SJSA1 (cell line): Measurements from ENCODE around the gene RAD51B. TPM values are rescaled to one million over a fixed set of nuclear protein-coding genes. Genes with fewer than 3 reads are reported as not detected.

ENCODE experiments used
- DNase-seq, 2 experiments: peaks; one replicate each; pipeline ENCODE4 v3.0.0-alpha.2; 2015 to 2020; ENCODE audit warnings: low spot score in 2 of 2, low read depth in 1 of 2
- H3K27ac ChIP-seq: fragments of 250-450 bp; sonication (Bioruptor Pico); 2 replicates; pipeline ENCODE4 v1.5.1; 2020; ENCODE audit warnings: mild to moderate bottlenecking, moderate library complexity
- H3K27me3 ChIP-seq: fragments of 250-450 bp; sonication (Bioruptor Pico); replicated peaks from 2 replicates; pipeline ENCODE4 v1.5.1; 2020; ENCODE audit warnings: mild to moderate bottlenecking, moderate library complexity
- H3K36me3 ChIP-seq: fragments of 250-450 bp; sonication (Bioruptor Pico); 2 replicates; pipeline ENCODE4 v1.5.1; 2020; ENCODE audit warnings: mild to moderate bottlenecking
- H3K4me1 ChIP-seq: fragments of 250-450 bp; sonication (Bioruptor Pico); replicated peaks from 2 replicates; pipeline ENCODE4 v1.6.1; 2021; ENCODE audit warnings: mild to moderate bottlenecking
- H3K4me3 ChIP-seq: fragments of 250-450 bp; sonication (Bioruptor Pico); 2 replicates; pipeline ENCODE4 v1.5.1; 2020; ENCODE audit warnings: mild to moderate bottlenecking
- H3K9me3 ChIP-seq: fragments of 250-450 bp; sonication (Bioruptor Pico); replicated peaks from 2 replicates; pipeline ENCODE4 v1.5.1; 2020; ENCODE audit warnings: mild to moderate bottlenecking
- total RNA-seq: library from RNA; depleted of rRNA; stranded (reverse); fragments of >200 nt; shearing (Covaris generic); gene quantifications from 2 replicates; pipeline ENCODE4 v1.2.3, GENCODE V29; 2014; rRNA removed

Gene RAD51B
- total RNA-seq, 1 experiment from 2014 or later = 4.7 TPM

DNA sequence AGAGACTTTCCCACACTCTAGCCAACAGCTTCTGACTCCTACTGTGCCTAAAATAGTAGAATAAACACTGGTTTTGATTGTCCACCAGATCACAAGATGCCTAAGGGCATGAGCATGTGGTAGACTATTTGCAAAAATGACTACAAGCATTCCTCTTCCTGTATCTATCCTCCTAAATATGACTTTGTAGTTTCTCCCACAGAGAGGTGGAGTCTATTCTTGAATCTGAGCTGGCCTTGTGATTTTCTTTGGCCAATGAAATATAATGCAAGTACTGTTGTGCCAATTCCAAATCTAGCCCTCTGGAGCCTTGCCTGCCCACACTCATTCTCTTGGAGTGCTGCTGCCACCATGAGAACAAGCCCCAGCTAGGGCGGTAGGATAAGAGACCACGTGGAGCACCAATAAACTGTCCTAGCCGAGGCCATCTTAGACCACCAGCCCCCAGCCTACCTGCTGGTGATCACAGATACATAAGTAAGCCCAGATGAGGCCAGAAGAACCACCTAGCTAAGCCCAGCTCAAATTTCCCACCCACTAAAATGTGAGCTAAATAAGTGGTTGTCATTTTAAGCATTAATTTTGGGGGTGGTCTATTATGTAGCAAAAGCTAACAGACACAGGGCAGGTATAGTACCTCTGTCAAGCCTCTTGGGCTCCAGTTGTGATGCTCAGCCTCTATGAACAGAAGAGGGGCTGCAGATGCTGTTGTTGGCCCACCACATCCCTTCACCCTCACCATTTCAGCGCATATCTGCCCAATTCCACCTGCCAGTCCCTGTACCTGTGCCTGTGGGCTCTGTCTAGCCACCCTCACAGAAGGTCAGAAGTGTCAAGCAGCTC lies 955.4 kb downstream of the RAD51B start:
- Histone ChIP-seq H3K27ac (peak overlapping the region; percentile 58), H3K36me3 (no peaks in the 10 kb centered on the region), H3K9me3 (0 out of 2 replicates have a peak, but pooled peaks cover 5% of the 10 kb centered on the region), H3K4me3 (no peak overlapping the region), H3K27me3 (no peaks in the 10 kb centered on the region), H3K4me1 (peaks cover 30% of the 10 kb centered on the region)
- DNase-seq = peak in 1 of 2 experiments; percentile 53

DNA sequence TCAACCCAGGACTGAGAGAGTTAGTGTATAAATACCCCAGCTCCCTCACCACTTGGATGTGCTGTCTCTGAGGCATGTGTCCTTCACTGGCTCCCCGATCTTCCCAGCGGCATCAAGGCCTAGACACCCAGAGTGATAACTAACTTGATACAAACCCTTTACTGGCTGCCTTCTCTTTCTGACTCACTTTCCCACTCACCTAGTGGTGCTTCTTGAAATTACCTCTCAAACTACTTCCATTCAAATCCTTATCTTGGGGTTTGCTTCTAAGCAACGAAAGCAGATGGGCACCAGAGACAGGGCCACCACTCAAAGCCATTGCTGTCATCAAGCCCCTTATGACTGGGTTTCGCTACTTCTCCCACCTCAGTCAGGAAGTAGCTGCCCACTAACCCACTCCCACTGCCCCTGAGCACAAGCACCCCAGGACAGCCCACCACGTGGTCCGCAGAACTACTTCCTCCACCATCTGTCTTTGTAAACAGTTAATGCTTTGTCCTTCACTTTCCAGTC lies 956.1 kb downstream of the RAD51B start:
- Histone ChIP-seq H3K9me3 (0 out of 2 replicates have a peak, but pooled peaks cover 5% of the 10 kb centered on the region), H3K27ac (no peak overlapping the region), H3K27me3 (no peaks in the 10 kb centered on the region), H3K4me3 (no peak overlapping the region), H3K4me1 (peaks cover 37% of the 10 kb centered on the region), H3K36me3 (no peaks in the 10 kb centered on the region)
- no peak for DNase-seq

DNA sequence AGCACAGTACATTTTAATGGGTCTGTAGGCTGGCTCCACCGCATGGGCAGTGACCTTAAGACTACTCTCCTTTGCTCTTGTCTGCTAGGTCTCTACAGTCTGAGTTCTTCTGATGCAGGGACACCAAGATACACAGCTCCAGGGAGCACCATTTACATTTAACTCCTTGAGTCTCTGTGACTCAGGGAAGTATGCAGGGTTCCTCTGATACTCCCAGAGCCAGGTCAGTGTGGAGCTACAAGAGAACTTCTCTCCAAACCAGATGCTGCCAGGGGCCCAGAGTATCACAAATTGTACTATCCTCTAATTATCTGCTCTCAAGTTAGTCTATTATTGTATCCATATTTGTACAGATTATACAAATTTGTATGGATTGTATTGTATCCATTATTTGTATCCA lies 958.1 kb downstream of the RAD51B start:
- DNase-seq = no peak
- Histone ChIP-seq H3K9me3 (0 out of 2 replicates have a peak, but pooled peaks cover 5% of the 10 kb centered on the region), H3K27ac (no peak overlapping the region), H3K4me3 (no peak overlapping the region), H3K4me1 (peaks cover 45% of the 10 kb centered on the region), H3K27me3 (no peaks in the 10 kb centered on the region), H3K36me3 (no peaks in the 10 kb centered on the region)

Other genes with a start within 250 kb of the RAD51B start
- gene PIGH, start 219.5 kb upstream of the RAD51B start, total RNA-seq = 11.2 and 20.4 TPM in 2 replicates
- 4.9 and 7.4 TPM in 2 replicates for gene ARG2, start 199.9 kb upstream of the RAD51B start, total RNA-seq
- 36.2 and 49.2 TPM in 2 replicates for gene VTI1B, start 145.1 kb upstream of the RAD51B start, total RNA-seq
- gene RDH11, start 124.0 kb upstream of the RAD51B start, total RNA-seq = 54.7 and 63.4 TPM in 2 replicates
- not detected in 2 replicates for gene RDH12, start 117.9 kb upstream of the RAD51B start, total RNA-seq
- 9.2 and 9.4 TPM in 2 replicates for gene ZFYVE26, start 3.2 kb upstream of the RAD51B start, total RNA-seq